Measurements from ENCODE around the gene ALKAL2.

- TF ChIP-seq CTCF (IDR thresholded peaks at IDR 0.05; ENCODE audit: low read length): no peak
- no peak for TF ChIP-seq EZH2 (optimal IDR thresholded peaks at IDR 0.05; ENCODE audit: low read depth, low read length)
Measured at GRCh38 chr2:259789-260331, 28.0 kb downstream of the ALKAL2 start.
